GM12801 (cell line): ENCODE results near the gene ITIH4.

Experiments
- CTCF ChIP-seq: IDR thresholded peaks from one replicate; pipeline ENCODE4 v1.5.1; 2011; ENCODE audit warnings: control low read depth; ENCODE audit not compliant: insufficient read length; ENCODE audit errors: extremely low read depth

The ITIH4 gene

GRCh38 chr3:52859686-52860423 is 29.4 kb upstream of the ITIH4 start:
- no peak for TF ChIP-seq CTCF

- no peak for TF ChIP-seq CTCF
These were observed 27.4 kb upstream of the ITIH4 start for GRCh38 chr3:52857864-52858263.

GRCh38 chr3:52857133-52857532 is 26.7 kb upstream of the ITIH4 start:
- no peak for TF ChIP-seq CTCF

- no peak for TF ChIP-seq CTCF
These were observed 26.2 kb upstream of the ITIH4 start for GRCh38 chr3:52856666-52857065.

GRCh38 chr3:52854013-52854412 is 23.5 kb upstream of the ITIH4 start:
- no peak for TF ChIP-seq CTCF

- TF ChIP-seq CTCF: no peak
These were observed 21.9 kb upstream of the ITIH4 start for GRCh38 chr3:52852419-52852818.

GRCh38 chr3:52851348-52851747 is 20.9 kb upstream of the ITIH4 start:
- TF ChIP-seq CTCF: no peak

- no peak for TF ChIP-seq CTCF
These were observed 19.2 kb upstream of the ITIH4 start for GRCh38 chr3:52849656-52850055.
